ENCODE measurements around the gene STYXL1.

The STYXL1 gene

DNA sequence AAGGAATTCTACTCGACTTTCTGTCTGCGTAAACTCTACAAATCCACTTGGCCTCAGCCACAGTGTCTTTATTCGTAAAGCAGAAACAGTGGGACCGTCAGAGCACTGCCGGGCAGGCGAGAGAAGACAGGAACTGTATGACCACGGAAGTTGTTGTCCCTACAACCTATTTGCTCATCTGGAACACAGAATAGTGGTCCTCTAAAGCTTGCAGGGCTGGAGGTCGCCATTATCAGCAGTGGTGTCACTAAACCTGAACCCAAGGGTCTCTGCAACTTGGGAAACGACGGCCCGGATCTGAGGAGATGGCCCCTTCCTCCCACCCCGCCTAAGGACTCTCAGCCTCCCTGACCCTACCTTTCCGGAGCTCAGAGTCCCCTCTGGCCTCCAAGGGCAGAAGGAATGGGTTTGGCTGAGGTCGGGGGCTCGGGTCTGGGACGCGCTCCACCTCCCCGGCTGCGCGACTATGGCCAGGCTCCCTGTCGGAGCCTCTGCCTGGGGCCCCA is 442 bp downstream of the STYXL1 start:
- Histone ChIP-seq H3K36me3 (ENCODE audit: insufficient read depth) (no peaks in the 10 kb centered on the region; the same call in 1 of the 2 replicates), H3K4me3 (IDR thresholded peaks at IDR 0.05; ENCODE audit: insufficient read depth, low read depth, low read length) (peak overlapping the region; percentile 38), H3K79me2 (ENCODE audit: insufficient read depth, low read depth) (peaks cover 75% of the 10 kb centered on the region)

DNA sequence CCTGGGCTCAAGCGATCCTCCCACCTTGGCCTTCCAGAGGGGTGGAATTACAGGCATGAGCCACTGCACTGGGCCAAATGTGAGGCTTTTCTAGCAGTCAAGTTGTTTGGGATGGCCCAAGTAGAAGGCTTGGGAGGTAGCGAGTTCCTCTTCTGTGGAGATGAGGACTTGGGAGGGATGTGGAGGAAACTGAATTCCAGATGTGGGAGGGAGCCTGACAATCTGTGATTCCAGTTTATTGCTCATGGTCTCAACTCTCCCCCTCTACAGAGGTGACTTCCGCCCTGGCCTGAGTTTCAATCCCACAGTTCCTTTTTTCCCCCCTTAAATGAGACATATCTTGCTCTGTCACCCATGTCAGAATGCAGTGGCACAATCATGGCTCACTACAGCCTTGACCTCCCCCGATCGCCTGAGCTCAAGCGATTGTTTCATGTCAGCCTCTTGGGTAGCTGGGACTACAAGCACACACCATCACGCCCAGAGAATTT is 3.4 kb downstream of the STYXL1 start:
- Histone ChIP-seq H3K27ac (no peak overlapping the region), H4K20me1 (ENCODE audit: insufficient read depth) (0 out of 2 replicates have a peak, but pooled peaks cover 5% of the 10 kb centered on the region), H3K36me3 (ENCODE audit: insufficient read depth) (no peaks in the 10 kb centered on the region), H2AFZ (ENCODE audit: low read depth) (no peak overlapping the region), H3K4me1 (ENCODE audit: low read depth, poor library complexity, severe bottlenecking) (peaks cover 6% of the 10 kb centered on the region), H3K4me2 (no peak overlapping the region), H3K4me3 (IDR thresholded peaks at IDR 0.05; ENCODE audit: insufficient read depth, low read depth, low read length) (no peak overlapping the region), H3K79me2 (ENCODE audit: insufficient read depth, low read depth) (peaks cover 47% of the 10 kb centered on the region), H3K9ac (no peak overlapping the region), H3K27me3 (ENCODE audit: insufficient read depth, low read depth) (no peaks in the 10 kb centered on the region)
- TF ChIP-seq, protein P1, sequence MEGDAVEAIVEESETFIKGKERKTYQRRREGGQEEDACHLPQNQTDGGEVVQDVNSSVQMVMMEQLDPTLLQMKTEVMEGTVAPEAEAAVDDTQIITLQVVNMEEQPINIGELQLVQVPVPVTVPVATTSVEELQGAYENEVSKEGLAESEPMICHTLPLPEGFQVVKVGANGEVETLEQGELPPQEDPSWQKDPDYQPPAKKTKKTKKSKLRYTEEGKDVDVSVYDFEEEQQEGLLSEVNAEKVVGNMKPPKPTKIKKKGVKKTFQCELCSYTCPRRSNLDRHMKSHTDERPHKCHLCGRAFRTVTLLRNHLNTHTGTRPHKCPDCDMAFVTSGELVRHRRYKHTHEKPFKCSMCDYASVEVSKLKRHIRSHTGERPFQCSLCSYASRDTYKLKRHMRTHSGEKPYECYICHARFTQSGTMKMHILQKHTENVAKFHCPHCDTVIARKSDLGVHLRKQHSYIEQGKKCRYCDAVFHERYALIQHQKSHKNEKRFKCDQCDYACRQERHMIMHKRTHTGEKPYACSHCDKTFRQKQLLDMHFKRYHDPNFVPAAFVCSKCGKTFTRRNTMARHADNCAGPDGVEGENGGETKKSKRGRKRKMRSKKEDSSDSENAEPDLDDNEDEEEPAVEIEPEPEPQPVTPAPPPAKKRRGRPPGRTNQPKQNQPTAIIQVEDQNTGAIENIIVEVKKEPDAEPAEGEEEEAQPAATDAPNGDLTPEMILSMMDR (conservative IDR thresholded peaks at IDR 0.05; ENCODE audit: low read depth, low read length): no peak

More for the DNA sequence above, 442 bp downstream of the STYXL1 start:
- H3K27ac ChIP-seq: peak overlapping the region; percentile 85
- H3K4me1 ChIP-seq (ENCODE audit: low read depth, poor library complexity, severe bottlenecking): peaks cover 26% of the 10 kb centered on the region
- no peaks in the 10 kb centered on the region for H3K27me3 ChIP-seq (ENCODE audit: insufficient read depth, low read depth)
- H3K9ac ChIP-seq: peak overlapping the region; percentile 96
- peak overlapping the region; percentile 62 for H2AFZ ChIP-seq (ENCODE audit: low read depth)
- TF ChIP-seq, protein P1 (conservative IDR thresholded peaks at IDR 0.05; ENCODE audit: low read depth, low read length): no peak
- H3K4me2 ChIP-seq: peak overlapping the region; percentile 87
- 0 out of 2 replicates have a peak, but pooled peaks cover 5% of the 10 kb centered on the region for H4K20me1 ChIP-seq (ENCODE audit: insufficient read depth)

DNA sequence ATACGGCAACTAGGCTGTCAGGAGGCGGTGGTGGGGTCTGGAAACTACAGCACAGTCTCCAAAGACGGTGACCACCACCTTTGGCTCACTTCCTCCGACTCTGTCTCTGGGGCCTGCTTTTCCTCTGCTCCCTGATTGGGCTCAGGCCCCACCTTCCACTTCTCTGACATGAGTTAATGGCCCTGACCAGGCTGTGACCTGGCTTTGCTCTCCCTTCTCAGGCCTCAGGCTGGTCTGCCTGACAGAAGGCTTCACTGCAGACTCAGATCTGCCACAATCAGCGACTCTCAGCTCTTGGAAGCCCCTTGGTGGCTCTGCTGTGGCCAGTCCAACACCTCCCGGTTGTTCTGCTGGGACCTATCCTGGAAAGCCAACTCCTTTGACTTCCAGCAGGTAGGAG is 7.7 kb downstream of the STYXL1 start:
- no peak overlapping the region for H3K27ac ChIP-seq
- H3K27me3 ChIP-seq (ENCODE audit: insufficient read depth, low read depth): no peaks in the 10 kb centered on the region
- no peaks in the 10 kb centered on the region for H3K36me3 ChIP-seq (ENCODE audit: insufficient read depth)
- no peak overlapping the region for H3K4me3 ChIP-seq (IDR thresholded peaks at IDR 0.05; ENCODE audit: insufficient read depth, low read depth, low read length)
- no peak overlapping the region for H3K9ac ChIP-seq
- TF ChIP-seq, protein P1 (conservative IDR thresholded peaks at IDR 0.05; ENCODE audit: low read depth, low read length): no peak
- H3K4me1 ChIP-seq (ENCODE audit: low read depth, poor library complexity, severe bottlenecking): no peaks in the 10 kb centered on the region
- H3K79me2 ChIP-seq (ENCODE audit: insufficient read depth, low read depth): peaks cover 6% of the 10 kb centered on the region; the same call in 1 of the 2 replicates
- no peak overlapping the region for H2AFZ ChIP-seq (ENCODE audit: low read depth)
- H4K20me1 ChIP-seq (ENCODE audit: insufficient read depth): no peaks in the 10 kb centered on the region
- H3K4me2 ChIP-seq: no peak overlapping the region

DNA sequence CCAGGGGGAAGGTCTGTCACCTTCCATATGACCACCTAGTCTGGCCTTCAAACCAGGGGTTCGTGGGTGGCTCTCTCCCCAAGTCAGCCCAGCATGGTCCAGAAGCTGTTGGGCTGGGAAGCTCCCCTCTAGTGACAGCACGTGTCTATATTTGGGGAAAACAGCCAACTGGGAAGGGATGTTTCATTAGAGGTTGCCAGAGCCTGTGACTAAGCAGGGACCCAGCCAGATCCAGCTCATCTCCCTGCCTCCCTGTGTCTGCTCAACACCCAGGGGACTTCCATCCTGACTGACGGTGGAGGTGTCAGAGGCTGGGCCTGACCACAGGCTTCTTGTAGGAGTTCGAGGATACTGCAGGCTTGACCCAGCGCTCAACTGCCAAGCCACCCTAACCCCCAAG is 10.5 kb downstream of the STYXL1 start:
- Histone ChIP-seq H3K9ac (no peak overlapping the region), H3K27me3 (ENCODE audit: insufficient read depth, low read depth) (no peaks in the 10 kb centered on the region), H3K79me2 (ENCODE audit: insufficient read depth, low read depth) (no peaks in the 10 kb centered on the region), H3K36me3 (ENCODE audit: insufficient read depth) (no peaks in the 10 kb centered on the region), H3K4me2 (no peak overlapping the region), H3K4me3 (IDR thresholded peaks at IDR 0.05; ENCODE audit: insufficient read depth, low read depth, low read length) (no peak overlapping the region), H4K20me1 (ENCODE audit: insufficient read depth) (no peaks in the 10 kb centered on the region), H3K4me1 (ENCODE audit: low read depth, poor library complexity, severe bottlenecking) (no peaks in the 10 kb centered on the region), H2AFZ (ENCODE audit: low read depth) (no peak overlapping the region), H3K27ac (no peak overlapping the region)
- TF ChIP-seq, protein P1 (conservative IDR thresholded peaks at IDR 0.05; ENCODE audit: low read depth, low read length): no peak

Data from KMS-11 (cell line).